SK-N-SH (cell line): ENCODE data around the gene ATL2. TPM values are rescaled to one million over a fixed set of nuclear protein-coding genes. Genes with fewer than 3 reads are reported as not detected.
"Not testable (repeated sequence)": the region's sequence is repeated elsewhere in the genome, so short reads cannot be mapped to it uniquely, and the experiment has no call there.

ENCODE experiments used
- CTCF ChIA-PET: fragments of 300-600, 350-600 bp; formaldehyde crosslinking; extraction: SDS; loops from one replicate; lab custom pipeline; 2021; lab: Yijun Ruan, JAX
- POLR2A ChIA-PET: fragments of 350-600 bp; sonication (Branson Sonifier 250); formaldehyde crosslinking; extraction: SDS; loops from one replicate; lab custom pipeline; 2020; ENCODE audit warnings: antibody characterized with exemption, inconsistent platforms; lab: Yijun Ruan, JAX
- DNase-seq: peaks from one replicate; pipeline ENCODE4 v3.0.0; 2012
- H2AFZ ChIP-seq: fragments of 200-600 bp; sonication (generic); 2 replicates; pipeline ENCODE4 v1.8.1; 2016; ENCODE audit warnings: antibody characterized with exemption, mild to moderate bottlenecking, low read depth
- H3F3A ChIP-seq: fragments of 200-600 bp; sonication (generic); replicated peaks from 2 replicates; pipeline ENCODE3; 2016; ENCODE audit warnings: antibody characterized with exemption, mild to moderate bottlenecking; ENCODE audit not compliant: insufficient read depth
- H3K27ac ChIP-seq, 2 experiments: fragments of 200-500 bp in 1 of 2; fragments of 200-600 bp in 1 of 2; sonication (Bioruptor generic) in 1 of 2; sonication (generic), shearing (Covaris generic) in 1 of 2; 2 replicates each; pipeline versions ENCODE4 v1.5.1 to v1.6.1; 2014 to 2016; ENCODE audit warnings: low read depth in 2 of 2, inconsistent platforms in 1 of 2, low read length in 1 of 2, mild to moderate bottlenecking in 1 of 2, mixed read lengths in 1 of 2
- H3K27me3 ChIP-seq: fragments of 200-600 bp; sonication (generic), shearing (Covaris generic); 2 replicates; pipeline ENCODE4 v1.6.1; 2016; ENCODE audit warnings: mixed run types; ENCODE audit not compliant: insufficient read depth
- H3K36me3 ChIP-seq, 2 experiments: fragments of 200-500 bp in 1 of 2; fragments of 200-600 bp in 1 of 2; sonication (Bioruptor generic) in 1 of 2; sonication (generic) in 1 of 2; replicated peaks in 1 of 2; 2 replicates each; pipeline versions ENCODE3 to v1.5.1; 2014 to 2016; ENCODE audit warnings: low read length in 1 of 2, mild to moderate bottlenecking in 1 of 2; ENCODE audit not compliant: insufficient read depth in 2 of 2, control insufficient read depth in 1 of 2
- H3K4me1 ChIP-seq, 2 experiments: fragments of 200-500 bp in 1 of 2; fragments of 200-600 bp in 1 of 2; sonication (Bioruptor generic) in 1 of 2; sonication (generic), shearing (Covaris generic) in 1 of 2; 2 replicates each; pipeline versions ENCODE4 v1.5.1 to v1.6.1; 2014 to 2016; ENCODE audit warnings: low read depth in 1 of 2, low read length in 1 of 2, mixed run types in 1 of 2; ENCODE audit not compliant: insufficient read depth in 2 of 2, control insufficient read depth in 1 of 2
- H3K4me2 ChIP-seq: fragments of 200-600 bp; sonication (generic), shearing (Covaris generic); 2 replicates; pipeline ENCODE4 v1.6.1; 2017; ENCODE audit warnings: mixed run types
- H3K4me3 ChIP-seq, 2 experiments: fragments of 200-500 bp in 1 of 2; fragments of 200-600 bp in 1 of 2; sonication (Bioruptor generic) in 1 of 2; sonication (generic), shearing (Covaris generic) in 1 of 2; 2 replicates each; pipeline versions ENCODE4 v1.5.1 to v1.8.1; 2014 to 2016; ENCODE audit warnings: low read depth in 2 of 2, inconsistent platforms in 1 of 2, low read length in 1 of 2, mild to moderate bottlenecking in 1 of 2, mixed read lengths in 1 of 2, moderate library complexity in 1 of 2
- H3K79me2 ChIP-seq: fragments of 200-600 bp; sonication (generic); 2 replicates; pipeline ENCODE4 v1.8.1; 2017; ENCODE audit warnings: mild to moderate bottlenecking; ENCODE audit not compliant: insufficient read depth
- H3K9ac ChIP-seq: fragments of 200-600 bp; sonication (generic); 2 replicates; pipeline ENCODE4 v1.6.1; 2017; ENCODE audit warnings: mixed run types
- H3K9me2 ChIP-seq: fragments of 200-600 bp; sonication (generic); 2 replicates; pipeline ENCODE4 v1.6.1; 2017; ENCODE audit warnings: mixed run types
- H3K9me3 ChIP-seq: fragments of 200-600 bp; sonication (generic); 2 replicates; pipeline ENCODE4 v1.6.1; 2017; ENCODE audit warnings: mixed run types, mild to moderate bottlenecking, moderate library complexity
- H4K20me1 ChIP-seq: fragments of 200-600 bp; sonication (generic); 2 replicates; pipeline ENCODE4 v1.6.1; 2017; ENCODE audit warnings: mild to moderate bottlenecking, mixed run types; ENCODE audit not compliant: insufficient read depth
- EP300 ChIP-seq, 2 experiments: IDR thresholded peaks; 2 replicates each; pipeline versions ENCODE4 v1.4.0 to v1.6.1; 2012; ENCODE audit warnings: borderline replicate concordance in 1 of 2, low read depth in 1 of 2, low read length in 1 of 2
- FOSL2 ChIP-seq: IDR thresholded peaks from 2 replicates; pipeline ENCODE4 v1.4.0; 2012; ENCODE audit warnings: low read depth, mild to moderate bottlenecking, moderate library complexity, borderline replicate concordance
- FOXM1 ChIP-seq: IDR thresholded peaks from 2 replicates; pipeline ENCODE4 v1.4.0; 2012; ENCODE audit warnings: low read depth, mild to moderate bottlenecking
- NRF1 ChIP-seq: IDR thresholded peaks from 2 replicates; pipeline ENCODE4 v1.6.1; 2012; ENCODE audit warnings: low read depth, mild to moderate bottlenecking, low read length
- POLR2AphosphoS5 ChIP-seq: IDR thresholded peaks from 2 replicates; pipeline ENCODE4 v1.6.1; 2012; ENCODE audit warnings: low read depth, low read length
- RAD21 ChIP-seq: IDR thresholded peaks from 2 replicates; pipeline ENCODE4 v1.6.1; 2012; ENCODE audit warnings: mild to moderate bottlenecking, low read length
- RCOR1 ChIP-seq: fragments of 150-350 bp; IDR thresholded peaks from 2 replicates; pipeline ENCODE4 v1.6.1; 2017; ENCODE audit warnings: antibody characterized with exemption, low read length
- TAF1 ChIP-seq: IDR thresholded peaks from 2 replicates; pipeline ENCODE4 v1.6.1; 2012; ENCODE audit warnings: low read depth, mild to moderate bottlenecking, low read length, moderate library complexity, borderline replicate concordance
- WGBS: methylation state at CpG from one replicate; pipeline ENCODE4 v1.1.6; 2017; ENCODE audit warnings: low lambda C conversion rate; 5-methylcytosine and 5-hydroxymethylcytosine counted together
- polyA plus RNA-seq, 3 experiments: library from polyadenylated mRNA; depleted of rRNA; stranded (reverse); fragments of >200 nt; gene quantifications; 2 replicates each; pipeline ENCODE4 v1.2.3, GENCODE V29; 2012

Gene ATL2
- polyA plus RNA-seq, 1 of the 3 experiments (the other 2 are of a cell fraction): 55.8 TPM

- DNase-seq: no peak
- Histone ChIP-seq H3K9ac (no peak overlapping the region), H3K9me3 (no peaks in the 10 kb centered on the region), H3K4me3 (no peak overlapping the region), H3K4me2 (no peak overlapping the region), H3K9me2 (no peaks in the 10 kb centered on the region), H3K79me2 (peaks cover 41% of the 10 kb centered on the region), H4K20me1 (no peaks in the 10 kb centered on the region), H3F3A (peaks cover 5% of the 10 kb centered on the region), H3K27ac (no peak overlapping the region), H3K27me3 (no peaks in the 10 kb centered on the region), H3K36me3 (peaks cover 0 to 17% of the 10 kb centered on the region in 2 experiments), H2AFZ (no peak overlapping the region), H3K4me1 (no peaks in the 10 kb centered on the region; a peak in 3 of 4 replicates)
- ChIA-PET POLR2A (no interaction called here), CTCF (interaction anchor here (1.0 to 16.7 kb wide), 4 partner anchors 52 to 186 kb away, joined by 3 to 206 read pairs (median 5); partner anchors contain the start of gene ATL2)
- TF ChIP-seq FOSL2: no peak
- TF ChIP-seq POLR2AphosphoS5: no peak
- no peak for TF ChIP-seq RAD21
- TF ChIP-seq FOXM1: no peak
- no peak for TF ChIP-seq TAF1
These were observed 54.7 kb downstream of the ATL2 start for GRCh38 chr2:38322224-38322914.

DNA sequence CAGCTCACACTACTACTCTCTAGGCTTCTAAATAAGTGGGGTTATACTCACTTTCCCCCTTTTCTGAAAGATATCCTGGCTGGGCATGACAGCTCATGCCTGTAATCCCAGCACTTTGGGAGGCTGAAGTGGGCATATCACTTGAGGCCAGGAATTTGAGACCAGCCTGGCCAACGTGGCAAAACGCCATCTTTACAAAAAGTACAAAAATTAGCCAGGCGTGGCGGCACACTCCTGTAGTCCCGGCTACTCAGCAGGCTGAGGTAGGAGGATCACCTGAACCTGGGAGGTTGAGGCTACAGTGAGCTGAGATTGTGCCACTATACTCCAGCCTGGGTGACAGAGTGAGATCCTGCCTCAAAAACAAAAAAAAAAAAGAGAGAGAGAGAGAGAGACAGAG lies 57.8 kb downstream of the ATL2 start:
- H3K9ac ChIP-seq, H3K9me3 ChIP-seq, H3K27ac ChIP-seq, H3K4me2 ChIP-seq, POLR2A ChIA-PET, H3K4me1 ChIP-seq, H4K20me1 ChIP-seq, H2AFZ ChIP-seq, H3K4me3 ChIP-seq, H3K27me3 ChIP-seq, H3K9me2 ChIP-seq, DNase-seq: not testable (repeated sequence)
- Histone ChIP-seq H3K36me3 (peaks cover 17 to 19% of the 10 kb centered on the region in 2 experiments), H3F3A (peaks cover 14% of the 10 kb centered on the region), H3K79me2 (peaks cover 23% of the 10 kb centered on the region; the same call in 1 of the 2 replicates)
- WGBS: 98% methylated on average over 5 of the region's 5 CpGs
- CTCF ChIA-PET: interaction anchor here (1.4 to 16.7 kb wide), 3 partner anchors 56 to 189 kb away, joined by 3 to 206 read pairs (median 55); partner anchors contain the start of gene ATL2

DNA sequence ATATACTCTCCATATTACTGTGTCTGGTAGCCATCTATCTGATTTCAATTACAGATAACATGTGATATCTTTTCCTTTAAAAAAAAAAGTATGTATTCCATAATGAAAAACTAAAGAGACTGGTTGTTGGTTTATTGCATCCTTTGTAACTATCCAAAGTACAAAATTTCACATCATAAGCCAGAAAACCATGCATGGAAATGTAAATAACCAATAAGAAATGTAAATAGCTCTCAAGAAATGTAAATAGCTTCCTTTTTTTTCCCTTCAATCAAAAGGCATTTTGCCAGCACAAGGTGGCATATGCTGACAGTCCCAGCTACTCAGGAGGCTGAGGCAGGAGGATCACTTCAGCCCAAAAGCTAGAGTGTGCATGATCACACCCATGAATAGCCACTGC lies 59.3 kb downstream of the ATL2 start:
- Histone ChIP-seq H2AFZ (no peak overlapping the region), H3F3A (peaks cover 14% of the 10 kb centered on the region), H4K20me1 (no peaks in the 10 kb centered on the region), H3K79me2 (peaks cover 9% of the 10 kb centered on the region; the same call in 1 of the 2 replicates), H3K9me2 (no peaks in the 10 kb centered on the region), H3K36me3 (peaks cover 31 to 34% of the 10 kb centered on the region in 2 experiments), H3K27me3 (no peaks in the 10 kb centered on the region), H3K9ac (no peak overlapping the region), H3K27ac (no peak overlapping the region), H3K4me3 (no peak overlapping the region), H3K4me2 (no peak overlapping the region), H3K4me1 (no peaks in the 10 kb centered on the region; a peak in 1 of 4 replicates), H3K9me3 (no peaks in the 10 kb centered on the region)
- TF ChIP-seq EP300 (IDR thresholded peaks at IDR 0.05; ENCODE audit: borderline replicate concordance in 1 of 2, low read depth in 1 of 2, low read length in 1 of 2) (no peak), RCOR1 (no peak), FOSL2 (no peak), NRF1 (no peak)
- CTCF ChIA-PET: interaction anchor here (0.6 to 16.7 kb wide), 17 partner anchors 9 to 411 kb away, joined by 3 to 206 read pairs (median 4); partner anchors contain the start of gene ATL2
- no peak for DNase-seq
- POLR2A ChIA-PET: no interaction called here
